ENCODE results near the gene TNFRSF1B. TPM values are rescaled to one million over a fixed set of nuclear protein-coding genes. Genes with fewer than 3 reads are reported as not detected.

The TNFRSF1B gene
- total RNA-seq, 1 donor from 2014 or later, result 67.0 TPM

DNA sequence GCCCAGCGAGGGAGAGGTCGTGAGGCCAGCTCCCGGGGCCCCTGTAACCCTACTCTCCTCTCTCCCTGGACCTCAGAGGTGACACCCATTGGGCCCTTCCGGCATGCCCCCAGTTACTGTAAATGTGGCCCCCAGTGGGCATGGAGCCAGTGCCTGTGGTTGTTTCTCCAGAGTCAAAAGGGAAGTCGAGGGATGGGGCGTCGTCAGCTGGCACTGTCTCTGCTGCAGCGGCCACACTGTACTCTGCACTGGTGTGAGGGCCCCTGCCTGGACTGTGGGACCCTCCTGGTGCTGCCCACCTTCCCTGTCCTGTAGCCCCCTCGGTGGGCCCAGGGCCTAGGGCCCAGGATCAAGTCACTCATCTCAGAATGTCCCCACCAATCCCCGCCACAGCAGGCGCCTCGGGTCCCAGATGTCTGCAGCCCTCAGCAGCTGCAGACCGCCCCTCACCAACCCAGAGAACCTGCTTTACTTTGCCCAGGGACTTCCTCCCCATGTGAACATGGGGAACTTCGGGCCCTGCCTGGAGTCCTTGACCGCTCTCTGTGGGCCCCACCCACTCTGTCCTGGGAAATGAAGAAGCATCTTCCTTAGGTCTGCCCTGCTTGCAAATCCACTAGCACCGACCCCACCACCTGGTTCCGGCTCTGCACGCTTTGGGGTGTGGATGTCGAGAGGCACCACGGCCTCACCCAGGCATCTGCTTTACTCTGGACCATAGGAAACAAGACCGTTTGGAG, 23.7 kb upstream of the TNFRSF1B start:
- Histone ChIP-seq H3K9me3 (no peaks in the 10 kb centered on the region), H3K27me3 (ENCODE audit: low read depth) (no peaks in the 10 kb centered on the region), H3K27ac (peak overlapping the region; percentile 80), H3K36me3 (no peaks in the 10 kb centered on the region), H3K4me3 (no peak overlapping the region), H3K4me1 (peaks cover 62% of the 10 kb centered on the region)
- DNase-seq, result peak; percentile 80
- intact Hi-C loops (cut with DNase I), result no loop called here
- peak; percentile 57 to 66 for ATAC-seq
- TF ChIP-seq, protein P1, sequence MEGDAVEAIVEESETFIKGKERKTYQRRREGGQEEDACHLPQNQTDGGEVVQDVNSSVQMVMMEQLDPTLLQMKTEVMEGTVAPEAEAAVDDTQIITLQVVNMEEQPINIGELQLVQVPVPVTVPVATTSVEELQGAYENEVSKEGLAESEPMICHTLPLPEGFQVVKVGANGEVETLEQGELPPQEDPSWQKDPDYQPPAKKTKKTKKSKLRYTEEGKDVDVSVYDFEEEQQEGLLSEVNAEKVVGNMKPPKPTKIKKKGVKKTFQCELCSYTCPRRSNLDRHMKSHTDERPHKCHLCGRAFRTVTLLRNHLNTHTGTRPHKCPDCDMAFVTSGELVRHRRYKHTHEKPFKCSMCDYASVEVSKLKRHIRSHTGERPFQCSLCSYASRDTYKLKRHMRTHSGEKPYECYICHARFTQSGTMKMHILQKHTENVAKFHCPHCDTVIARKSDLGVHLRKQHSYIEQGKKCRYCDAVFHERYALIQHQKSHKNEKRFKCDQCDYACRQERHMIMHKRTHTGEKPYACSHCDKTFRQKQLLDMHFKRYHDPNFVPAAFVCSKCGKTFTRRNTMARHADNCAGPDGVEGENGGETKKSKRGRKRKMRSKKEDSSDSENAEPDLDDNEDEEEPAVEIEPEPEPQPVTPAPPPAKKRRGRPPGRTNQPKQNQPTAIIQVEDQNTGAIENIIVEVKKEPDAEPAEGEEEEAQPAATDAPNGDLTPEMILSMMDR (IDR thresholded peaks at IDR 0.05), result no peak

DNA sequence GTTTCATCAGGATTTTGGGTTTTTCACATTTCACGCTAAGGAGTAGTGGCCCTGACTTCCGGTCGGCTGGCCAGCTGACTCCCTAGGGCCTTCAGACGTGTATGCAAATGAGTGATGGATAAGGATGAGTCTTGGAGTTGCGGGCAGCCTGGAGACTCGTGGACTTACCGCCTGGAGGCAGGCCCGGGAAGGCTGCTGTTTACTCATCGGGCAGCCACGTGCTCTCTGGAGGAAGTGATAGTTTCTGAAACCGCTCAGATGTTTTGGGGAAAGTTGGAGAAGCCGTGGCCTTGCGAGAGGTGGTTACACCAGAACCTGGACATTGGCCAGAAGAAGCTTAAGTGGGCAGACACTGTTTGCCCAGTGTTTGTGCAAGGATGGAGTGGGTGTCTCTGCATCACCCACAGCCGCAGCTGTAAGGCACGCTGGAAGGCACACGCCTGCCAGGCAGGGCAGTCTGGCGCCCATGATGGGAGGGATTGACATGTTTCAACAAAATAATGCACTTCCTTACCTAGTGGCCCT, 23.1 kb upstream of the TNFRSF1B start:
- peak; percentile 87 for DNase-seq
- Histone ChIP-seq H3K27me3 (ENCODE audit: low read depth) (no peaks in the 10 kb centered on the region), H3K36me3 (no peaks in the 10 kb centered on the region), H3K4me1 (peaks cover 69% of the 10 kb centered on the region), H3K4me3 (no peak overlapping the region), H3K27ac (peak overlapping the region; percentile 80), H3K9me3 (no peaks in the 10 kb centered on the region)
- ATAC-seq, result peak; percentile 83
- TF ChIP-seq, protein P1 (IDR thresholded peaks at IDR 0.05), result peak; percentile 12
- intact Hi-C loops (cut with DNase I), result no loop called here

DNA sequence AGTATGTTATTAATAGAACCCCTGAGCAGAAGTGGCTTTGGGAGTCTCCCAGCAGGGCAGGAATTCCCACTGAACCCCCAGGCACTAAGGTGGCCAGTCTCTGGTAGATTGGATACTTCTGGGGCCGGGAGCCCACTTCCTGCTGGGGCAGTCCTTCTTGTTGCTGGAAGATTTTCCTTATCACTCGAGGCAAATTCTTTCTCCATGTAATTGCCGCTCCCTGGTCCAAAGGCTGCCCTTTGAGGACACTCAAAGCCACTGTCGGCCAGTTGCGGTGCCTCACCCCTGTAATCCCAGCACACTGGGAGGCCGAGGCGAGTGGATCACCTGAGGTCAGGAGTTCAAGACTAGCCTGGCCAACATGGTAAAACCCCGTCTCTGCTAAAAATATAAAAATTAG, 22.6 kb upstream of the TNFRSF1B start:
- intact Hi-C loops (cut with DNase I), result no loop called here
- DNase-seq (peak; percentile 65), ATAC-seq (peak; percentile 8 to 39)
- no peaks in the 10 kb centered on the region for H3K27me3 ChIP-seq (ENCODE audit: low read depth)
- H3K4me1 ChIP-seq, result peaks cover 74% of the 10 kb centered on the region
- peak overlapping the region; percentile 80 for H3K27ac ChIP-seq
- H3K4me3 ChIP-seq, result no peak overlapping the region
- no peaks in the 10 kb centered on the region for H3K36me3 ChIP-seq
- TF ChIP-seq, protein P1 (IDR thresholded peaks at IDR 0.05), result no peak
- no peaks in the 10 kb centered on the region for H3K9me3 ChIP-seq

DNA sequence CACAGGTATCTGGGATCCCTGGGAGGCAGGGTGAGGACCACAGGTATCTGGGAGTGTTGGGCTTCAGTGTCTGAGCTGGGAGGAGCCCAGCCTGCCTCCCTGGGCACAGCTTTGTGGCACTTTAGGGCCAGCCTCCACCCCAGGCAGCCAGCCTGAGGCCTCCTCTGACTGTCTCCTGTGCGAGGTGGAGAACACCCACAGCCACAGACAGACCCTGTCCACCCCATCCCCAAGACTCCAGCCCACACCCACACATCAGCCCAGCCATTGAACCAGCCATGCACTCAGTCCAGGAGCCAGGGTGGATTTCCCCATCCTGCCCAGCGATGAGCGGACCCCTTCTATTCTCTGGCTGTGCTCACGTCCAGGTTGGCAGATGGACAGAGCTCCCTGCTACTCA, 21.8 kb upstream of the TNFRSF1B start:
- no peak for DNase-seq
- intact Hi-C loops (cut with DNase I), result no loop called here
- Histone ChIP-seq H3K4me1 (peaks cover 79% of the 10 kb centered on the region), H3K27me3 (ENCODE audit: low read depth) (no peaks in the 10 kb centered on the region), H3K4me3 (no peak overlapping the region), H3K27ac (peak overlapping the region; percentile 80), H3K9me3 (no peaks in the 10 kb centered on the region), H3K36me3 (no peaks in the 10 kb centered on the region)
- TF ChIP-seq, protein P1 (IDR thresholded peaks at IDR 0.05), result no peak
- no peak for ATAC-seq

DNA sequence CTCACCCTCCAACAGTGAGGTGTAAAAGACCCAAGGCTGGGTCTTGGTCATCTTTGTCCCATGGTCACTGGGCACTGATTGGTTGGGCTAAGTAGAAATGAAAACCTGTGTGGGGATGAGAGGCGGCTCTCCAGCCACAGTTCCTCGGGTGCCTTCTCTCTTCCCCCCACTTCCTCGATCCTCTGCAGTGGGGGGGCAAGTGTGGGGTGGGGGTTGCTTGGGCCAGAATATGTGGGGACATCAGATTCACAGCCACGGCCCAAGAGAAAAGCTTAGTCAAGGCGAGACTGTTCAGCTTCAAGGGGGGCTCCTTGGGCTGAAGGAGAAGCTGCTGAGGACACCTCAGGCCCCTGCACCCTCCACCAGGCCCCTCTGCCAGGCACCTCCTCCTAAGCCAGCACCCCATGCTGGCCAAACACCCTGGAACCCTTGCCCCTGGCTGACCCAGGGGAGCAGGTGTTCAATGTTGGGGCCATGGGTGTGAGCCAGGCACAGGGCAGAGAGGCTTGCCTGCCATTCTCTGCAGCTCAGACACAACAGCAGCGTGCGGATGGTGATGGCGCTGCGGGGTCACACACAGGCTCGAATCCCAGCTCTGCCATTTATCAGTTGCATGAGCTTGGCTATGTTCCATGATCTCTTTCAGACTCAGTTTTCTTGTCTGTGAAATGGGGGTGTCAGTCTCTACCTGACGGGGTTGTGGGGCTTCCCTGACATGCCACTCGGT, 21.0 kb upstream of the TNFRSF1B start:
- intact Hi-C loops (cut with DNase I), result no loop called here
- Histone ChIP-seq H3K9me3 (no peaks in the 10 kb centered on the region), H3K27ac (no peak overlapping the region), H3K4me3 (no peak overlapping the region), H3K27me3 (ENCODE audit: low read depth) (no peaks in the 10 kb centered on the region), H3K4me1 (peaks cover 82% of the 10 kb centered on the region), H3K36me3 (no peaks in the 10 kb centered on the region)
- ATAC-seq, result no peak
- TF ChIP-seq, protein P1 (IDR thresholded peaks at IDR 0.05), result no peak
- DNase-seq, result no peak

Measured in lower lobe of right lung (tissue), 2 donors.